ENCODE results near the gene OSTN. TPM values are rescaled to one million over a fixed set of nuclear protein-coding genes. Genes with fewer than 3 reads are reported as not detected.
"Not testable (repeated sequence)": the region's sequence is repeated elsewhere in the genome, so short reads cannot be mapped to it uniquely, and the experiment has no call there.

The OSTN gene
- total RNA-seq, 2 experiments from 2014 or later: not detected

GRCh38 chr3:191240486-191240885 lies 41.4 kb downstream of the OSTN start:
- Mint-ChIP-seq H3K4me1 (ENCODE audit: low read depth) (peaks cover 5% of the 10 kb centered on the region), H3K27ac (no peak overlapping the region), H3K4me3 (no peak overlapping the region), H3K36me3 (ENCODE audit: low read depth) (no peaks in the 10 kb centered on the region), H3K9me3 (no peaks in the 10 kb centered on the region), H3K27me3 (peaks cover 3% of the 10 kb centered on the region)
- Histone ChIP-seq H3K27ac (ENCODE audit: low read depth in 1 of 2, low read length in 2 of 2) (no peak overlapping the region), H3K4me3 (ENCODE audit: low read length) (no peak overlapping the region), H3K27me3 (ENCODE audit: control insufficient read depth in 1 of 2, insufficient read depth in 2 of 2, low read length in 2 of 2) (no peaks in the 10 kb centered on the region), H3K36me3 (ENCODE audit: insufficient read depth, low read length) (no peaks in the 10 kb centered on the region), H3K9me3 (ENCODE audit: control insufficient read depth in 1 of 2, insufficient read depth in 1 of 2, low read length in 2 of 2) (no peaks in the 10 kb centered on the region), H3K4me1 (ENCODE audit: insufficient read depth, low read length) (no peaks in the 10 kb centered on the region)
- TF ChIP-seq CTCF (IDR thresholded peaks at IDR 0.05): no peak
- CTCF ChIA-PET: no interaction called here
- no peak for ATAC-seq (ENCODE audit: poor library complexity)
- intact Hi-C loops (cut with DNase I, micrococcal nuclease): loop anchor here in 1 of 2 experiments (10.0 kb wide), 2 partner anchors 144 to 1204 kb away; no protein-coding TSS in a partner anchor
- POLR2A ChIA-PET: interaction anchor here (0.6 kb wide), 1 partner anchor 23 kb away, joined by 3 read pairs; no protein-coding TSS in a partner anchor
- DNase-seq: no peak

- Histone ChIP-seq H3K4me1 (ENCODE audit: insufficient read depth, low read length) (no peaks in the 10 kb centered on the region), H3K4me3 (ENCODE audit: low read length) (no peak overlapping the region), H3K27ac (ENCODE audit: low read depth in 1 of 2, low read length in 2 of 2) (no peak overlapping the region), H3K36me3 (ENCODE audit: insufficient read depth, low read length) (no peaks in the 10 kb centered on the region), H3K27me3 (ENCODE audit: control insufficient read depth in 1 of 2, insufficient read depth in 2 of 2, low read length in 2 of 2) (no peaks in the 10 kb centered on the region), H3K9me3 (ENCODE audit: control insufficient read depth in 1 of 2, insufficient read depth in 1 of 2, low read length in 2 of 2) (no peaks in the 10 kb centered on the region)
- intact Hi-C loops (cut with DNase I, micrococcal nuclease): loop anchor here in 1 of 2 experiments (10.0 kb wide), 2 partner anchors 140 to 1200 kb away; no protein-coding TSS in a partner anchor
- Mint-ChIP-seq H3K27me3 (no peaks in the 10 kb centered on the region), H3K27ac (no peak overlapping the region), H3K9me3 (no peaks in the 10 kb centered on the region), H3K36me3 (ENCODE audit: low read depth) (no peaks in the 10 kb centered on the region), H3K4me3 (no peak overlapping the region), H3K4me1 (ENCODE audit: low read depth) (peaks cover 11% of the 10 kb centered on the region)
- peak; percentile 26 for TF ChIP-seq CTCF (IDR thresholded peaks at IDR 0.05)
- DNase-seq: peak in 2 of 14 experiments; percentile 7 to 15
- ChIA-PET CTCF (no interaction called here), POLR2A (no interaction called here)
- ATAC-seq (ENCODE audit: poor library complexity): no peak
Observed at GRCh38 chr3:191244242-191244867, 45.3 kb downstream of the OSTN start.

- H3K36me3 Mint-ChIP-seq (ENCODE audit: low read depth); H3K27me3 ChIP-seq (ENCODE audit: control insufficient read depth in 1 of 2, insufficient read depth in 2 of 2, low read length in 2 of 2); H3K27ac ChIP-seq (ENCODE audit: low read depth in 1 of 2, low read length in 2 of 2); POLR2A ChIA-PET; H3K4me3 ChIP-seq (ENCODE audit: low read length); H3K27ac Mint-ChIP-seq; H3K27me3 Mint-ChIP-seq; H3K4me1 ChIP-seq (ENCODE audit: insufficient read depth, low read length); H3K9me3 ChIP-seq (ENCODE audit: control insufficient read depth in 1 of 2, insufficient read depth in 1 of 2, low read length in 2 of 2); H3K36me3 ChIP-seq (ENCODE audit: insufficient read depth, low read length); H3K4me3 Mint-ChIP-seq; H3K9me3 Mint-ChIP-seq: not testable (repeated sequence)
- peak in 4 of 14 experiments; percentile 27 to 74 (median 64) for DNase-seq
- intact Hi-C loops (cut with DNase I, micrococcal nuclease): loop anchor here in 1 of 2 experiments (10.0 kb wide), 2 partner anchors 139 to 1199 kb away; no protein-coding TSS in a partner anchor
- ATAC-seq (ENCODE audit: poor library complexity): peak; percentile 71
- peaks cover 11% of the 10 kb centered on the region for H3K4me1 Mint-ChIP-seq (ENCODE audit: low read depth)
- CTCF ChIA-PET: interaction anchor here (0.7 kb wide), 1 partner anchor 32 kb away, joined by 3 read pairs; no protein-coding TSS in a partner anchor
Observed at GRCh38 chr3:191246034-191246433, 47.0 kb downstream of the OSTN start.
